Stimulated activated CD4-positive, alpha-beta T cell treated with anti-CD3 and anti-CD28 coated beads, Interleukin-2, amount 100 ng/mL, for 48 hours (primary cell): ENCODE measurements around the gene SCN5A.

Source experiments
- DNase-seq, 2 donors: peaks; one replicate each; pipeline ENCODE4 v3.0.0-alpha.2; 2020

The SCN5A gene

GRCh38 chr3:38555926-38556325, 93.6 kb downstream of the SCN5A start:
- DNase-seq, result no peak

GRCh38 chr3:38555149-38555840, 94.2 kb downstream of the SCN5A start:
- no peak for DNase-seq

GRCh38 chr3:38554127-38554827, 95.2 kb downstream of the SCN5A start:
- DNase-seq, result no peak

GRCh38 chr3:38553071-38553470, 96.4 kb downstream of the SCN5A start:
- DNase-seq, result no peak

GRCh38 chr3:38552364-38552763, 97.1 kb downstream of the SCN5A start:
- no peak for DNase-seq

- no peak for DNase-seq
These were observed 98.3 kb downstream of the SCN5A start for GRCh38 chr3:38551026-38551832.

- no peak for DNase-seq
These were observed 99.3 kb downstream of the SCN5A start for GRCh38 chr3:38549957-38550840.

- DNase-seq, result no peak
These were observed 100.0 kb downstream of the SCN5A start for GRCh38 chr3:38549486-38549885.

GRCh38 chr3:38549082-38549481, 100.4 kb downstream of the SCN5A start:
- DNase-seq, result no peak

GRCh38 chr3:38548154-38548931, 101.1 kb downstream of the SCN5A start:
- no peak for DNase-seq

GRCh38 chr3:38545983-38546382, 103.5 kb downstream of the SCN5A start:
- DNase-seq, result no peak

GRCh38 chr3:38545550-38545949, 103.9 kb downstream of the SCN5A start:
- no peak for DNase-seq

- DNase-seq, result no peak
These were observed 104.6 kb downstream of the SCN5A start for GRCh38 chr3:38544926-38545325.

- no peak for DNase-seq
These were observed 105.9 kb downstream of the SCN5A start for GRCh38 chr3:38543586-38543985.

- DNase-seq, result no peak
These were observed 106.8 kb downstream of the SCN5A start for GRCh38 chr3:38542401-38543298.

- DNase-seq, result no peak
These were observed 107.7 kb downstream of the SCN5A start for GRCh38 chr3:38541806-38542205.

GRCh38 chr3:38538773-38539353, 110.6 kb downstream of the SCN5A start:
- no peak for DNase-seq

- no peak for DNase-seq
These were observed 112.8 kb downstream of the SCN5A start for GRCh38 chr3:38536671-38537070.

- DNase-seq, result no peak
These were observed 114.9 kb downstream of the SCN5A start for GRCh38 chr3:38534604-38535003.

GRCh38 chr3:38534180-38534579, 115.3 kb downstream of the SCN5A start:
- DNase-seq, result no peak
